ENCODE measurements around the gene UTY. TPM values are rescaled to one million over a fixed set of nuclear protein-coding genes. Genes with fewer than 3 reads are reported as not detected.

UTY gene
- total RNA-seq, 1 donor from 2014 or later: 23.1 TPM

GRCh38 chrY:13440811-13441210 lies 39.0 kb downstream of the UTY start:
- Mint-ChIP-seq H3K27ac (no peak overlapping the region), H3K36me3 (ENCODE audit: low read depth) (peaks cover 42% of the 10 kb centered on the region), H3K9me3 (no peaks in the 10 kb centered on the region), H3K4me1 (ENCODE audit: low read depth) (peaks cover 16% of the 10 kb centered on the region), H3K27me3 (ENCODE audit: low read depth) (no peaks in the 10 kb centered on the region), H3K4me3 (ENCODE audit: low read depth) (no peak overlapping the region)
- no peak for DNase-seq (ENCODE audit: low spot score)
- intact Hi-C loops (cut with micrococcal nuclease): no loop called here

DNA sequence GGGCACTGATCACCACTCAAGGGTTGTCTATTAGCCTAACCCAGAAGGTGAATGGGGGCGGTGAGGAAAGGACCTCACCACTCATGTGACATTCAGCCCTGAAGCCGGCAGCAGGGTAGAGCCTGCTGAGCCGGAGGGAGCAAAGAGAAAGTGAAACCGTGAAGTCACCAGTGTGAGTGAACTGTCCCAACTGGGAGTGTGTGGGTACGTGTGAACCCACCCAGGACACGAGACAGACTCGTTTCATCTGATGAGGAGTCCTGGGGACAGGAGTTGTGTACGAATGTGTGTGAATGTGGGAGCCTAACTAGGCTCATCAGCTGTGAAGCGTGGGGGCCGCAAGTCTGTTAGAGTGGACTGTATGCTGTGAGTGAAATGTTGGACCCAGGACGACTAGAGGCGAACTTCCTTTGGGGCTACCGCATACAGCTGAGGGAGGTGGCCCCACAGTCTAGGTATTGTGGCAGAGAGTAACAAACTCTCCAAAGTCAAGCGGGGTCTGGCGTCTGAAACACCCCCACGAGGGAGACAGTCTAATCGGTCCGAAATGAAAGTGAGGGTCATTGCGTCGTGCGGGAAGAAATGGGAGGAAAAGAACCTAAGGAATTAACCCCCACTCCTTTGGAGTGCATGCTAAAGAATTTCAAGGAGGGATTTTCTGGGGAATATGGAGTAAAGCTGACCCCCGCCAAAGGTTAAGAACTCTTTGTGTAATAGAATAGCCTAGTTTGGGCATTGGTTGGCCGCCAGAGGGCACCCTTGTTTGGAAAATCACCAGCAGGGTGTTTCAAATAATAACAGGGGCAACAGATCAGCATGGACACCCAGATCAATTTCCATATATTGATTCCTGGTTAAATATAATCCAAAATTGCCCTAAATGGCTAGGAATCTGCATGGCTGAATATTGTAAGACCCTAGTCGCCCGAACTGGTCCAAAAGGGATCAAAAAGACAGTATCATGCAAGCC lies 43.6 kb downstream of the UTY start:
- Mint-ChIP-seq H3K36me3 (ENCODE audit: low read depth) (peaks cover 55% of the 10 kb centered on the region), H3K4me3 (ENCODE audit: low read depth) (peak overlapping the region; percentile 89), H3K9me3 (peaks cover 18% of the 10 kb centered on the region), H3K4me1 (ENCODE audit: low read depth) (peaks cover 41% of the 10 kb centered on the region), H3K27me3 (ENCODE audit: low read depth) (no peaks in the 10 kb centered on the region), H3K27ac (peak overlapping the region; percentile 94)
- peak; percentile 38 for DNase-seq (ENCODE audit: low spot score)
- intact Hi-C loops (cut with micrococcal nuclease): loop anchor here (1.0 to 10.0 kb wide), 3 partner anchors 41 to 293 kb away; partner anchors contain the start of gene TMSB4Y

DNA sequence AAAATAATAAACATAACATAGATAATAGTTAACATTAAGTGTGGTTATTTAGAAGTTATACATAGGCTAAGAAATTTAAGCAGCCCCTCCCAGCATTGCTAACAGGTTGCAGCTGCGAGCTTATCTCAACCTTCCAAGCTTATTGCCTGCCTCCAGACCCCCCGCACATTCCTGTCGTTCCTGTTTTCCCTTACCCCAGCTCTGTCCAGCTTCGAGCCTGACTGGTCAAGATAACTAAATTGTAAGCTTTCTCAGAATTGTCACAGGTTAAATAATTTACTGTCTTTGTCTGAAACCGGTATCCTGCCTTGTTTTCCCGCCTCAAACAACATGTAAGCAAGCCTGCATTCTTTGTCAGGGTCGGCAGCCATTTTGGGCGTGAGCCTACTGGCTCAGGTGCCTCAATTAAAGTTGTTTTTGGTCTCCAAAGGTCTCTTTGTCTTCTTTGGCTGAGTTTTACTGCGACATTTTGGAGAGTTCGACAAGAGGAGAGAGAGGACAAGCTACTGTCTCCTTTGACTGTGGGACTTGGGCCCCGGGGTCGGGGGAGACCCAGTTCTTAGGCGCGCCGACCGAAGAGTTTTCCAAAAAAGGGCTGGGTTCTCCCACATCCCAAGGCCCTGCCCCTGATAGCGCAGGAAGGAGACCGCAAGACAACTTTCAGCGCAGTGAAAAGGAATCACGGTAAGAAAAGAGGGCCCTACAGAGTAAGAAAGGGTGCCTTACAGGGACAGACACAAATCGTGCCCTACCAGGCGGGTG lies 44.4 kb downstream of the UTY start:
- peaks cover 61% of the 10 kb centered on the region for H3K36me3 Mint-ChIP-seq (ENCODE audit: low read depth)
- peak overlapping the region; percentile 94 for H3K27ac Mint-ChIP-seq
- intact Hi-C loops (cut with micrococcal nuclease): loop anchor here (5.0 to 10.0 kb wide), 2 partner anchors 42 to 269 kb away; partner anchors contain the start of gene TMSB4Y
- no peak for DNase-seq (ENCODE audit: low spot score)
- peaks cover 24% of the 10 kb centered on the region for H3K9me3 Mint-ChIP-seq
- peak overlapping the region; percentile 89 for H3K4me3 Mint-ChIP-seq (ENCODE audit: low read depth)
- no peaks in the 10 kb centered on the region for H3K27me3 Mint-ChIP-seq (ENCODE audit: low read depth)
- H3K4me1 Mint-ChIP-seq (ENCODE audit: low read depth): peaks cover 41% of the 10 kb centered on the region

DNA sequence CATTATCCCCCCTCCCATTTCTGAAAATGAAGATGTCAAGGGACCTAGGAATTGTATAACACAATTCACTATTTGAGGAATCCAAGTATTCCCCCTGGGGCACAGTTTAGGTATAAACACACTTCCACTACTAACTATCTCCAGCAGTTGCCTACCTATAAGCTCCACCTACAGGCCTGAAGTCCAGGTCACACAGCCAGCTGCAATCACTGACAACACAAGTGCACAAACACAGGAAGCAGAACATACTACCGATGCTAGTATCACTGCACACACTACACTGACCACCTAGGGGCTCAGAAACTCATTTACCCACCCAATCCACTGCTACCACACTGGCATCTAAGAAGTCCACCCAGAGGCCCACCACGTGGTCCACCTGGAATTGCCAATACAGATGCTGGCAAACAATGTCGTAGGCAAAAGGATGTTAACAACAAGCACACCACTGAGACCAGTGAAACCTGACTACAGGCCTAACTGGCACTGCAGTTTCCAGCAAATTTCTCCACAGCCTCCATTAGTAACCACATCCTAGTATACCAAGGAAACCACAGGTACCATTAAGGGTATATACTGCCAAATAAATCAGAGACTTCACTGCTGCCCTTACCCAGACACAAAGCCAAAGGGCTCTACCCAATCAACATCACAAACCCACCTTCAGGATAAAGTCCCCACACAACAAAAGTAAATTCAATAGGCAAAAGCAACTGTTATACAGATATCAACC lies 47.4 kb downstream of the UTY start:
- no peak for DNase-seq (ENCODE audit: low spot score)
- Mint-ChIP-seq H3K4me1 (ENCODE audit: low read depth) (peaks cover 38% of the 10 kb centered on the region), H3K9me3 (peaks cover 42% of the 10 kb centered on the region), H3K27ac (no peak overlapping the region), H3K27me3 (ENCODE audit: low read depth) (no peaks in the 10 kb centered on the region), H3K36me3 (ENCODE audit: low read depth) (peaks cover 85% of the 10 kb centered on the region), H3K4me3 (ENCODE audit: low read depth) (no peak overlapping the region)
- intact Hi-C loops (cut with micrococcal nuclease): loop anchor here (10.0 kb wide), 1 partner anchor 272 kb away; the partner anchor contains the start of gene TMSB4Y

DNA sequence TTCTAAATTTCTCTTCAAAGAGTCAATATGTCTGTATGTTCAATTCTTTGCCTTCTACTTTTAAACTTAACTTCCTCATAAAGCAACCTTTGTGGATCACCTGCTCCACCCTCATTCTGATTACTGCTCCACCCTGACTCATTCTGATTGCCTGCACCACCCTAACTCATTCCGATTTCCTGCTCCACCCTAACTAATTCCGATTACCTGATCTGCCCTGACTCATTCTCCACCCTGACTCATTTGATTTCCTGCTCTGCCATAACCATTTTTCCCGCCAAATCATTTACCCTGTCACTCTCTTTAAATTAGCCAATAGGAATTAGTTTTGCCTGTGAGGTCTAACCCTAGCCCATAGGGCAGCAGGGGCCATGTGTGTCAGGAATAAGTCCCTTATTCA lies 50.3 kb downstream of the UTY start:
- Mint-ChIP-seq H3K4me1 (ENCODE audit: low read depth) (peaks cover 32% of the 10 kb centered on the region), H3K27me3 (ENCODE audit: low read depth) (no peaks in the 10 kb centered on the region), H3K27ac (no peak overlapping the region), H3K4me3 (ENCODE audit: low read depth) (no peak overlapping the region), H3K9me3 (peaks cover 54% of the 10 kb centered on the region), H3K36me3 (ENCODE audit: low read depth) (peaks cover 97% of the 10 kb centered on the region)
- intact Hi-C loops (cut with micrococcal nuclease): no loop called here
- no peak for DNase-seq (ENCODE audit: low spot score)

DNA sequence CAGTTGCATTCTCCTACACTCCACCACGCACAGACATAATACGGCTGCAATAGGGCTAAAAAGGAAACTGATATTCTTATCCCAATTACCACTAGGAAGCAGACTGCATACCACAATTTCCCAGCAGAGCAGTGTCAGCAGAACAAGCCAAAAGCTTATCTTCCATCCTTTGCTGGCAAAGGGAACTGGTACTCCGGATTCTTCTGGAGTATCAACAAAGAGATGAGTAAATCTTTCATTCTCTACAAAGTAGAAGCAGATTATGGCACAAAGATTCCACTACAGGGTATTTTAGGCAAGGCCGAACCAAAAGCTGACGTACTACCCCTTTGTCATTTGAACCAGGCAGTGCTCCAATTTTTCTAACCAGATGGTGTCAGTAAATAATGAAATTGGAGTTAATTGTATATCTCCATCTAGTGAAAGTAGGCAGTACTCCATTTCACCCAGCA lies 56.5 kb downstream of the UTY start:
- H3K4me1 Mint-ChIP-seq (ENCODE audit: low read depth): peaks cover 24% of the 10 kb centered on the region
- peaks cover 70% of the 10 kb centered on the region for H3K36me3 Mint-ChIP-seq (ENCODE audit: low read depth)
- H3K27ac Mint-ChIP-seq: no peak overlapping the region

DNA sequence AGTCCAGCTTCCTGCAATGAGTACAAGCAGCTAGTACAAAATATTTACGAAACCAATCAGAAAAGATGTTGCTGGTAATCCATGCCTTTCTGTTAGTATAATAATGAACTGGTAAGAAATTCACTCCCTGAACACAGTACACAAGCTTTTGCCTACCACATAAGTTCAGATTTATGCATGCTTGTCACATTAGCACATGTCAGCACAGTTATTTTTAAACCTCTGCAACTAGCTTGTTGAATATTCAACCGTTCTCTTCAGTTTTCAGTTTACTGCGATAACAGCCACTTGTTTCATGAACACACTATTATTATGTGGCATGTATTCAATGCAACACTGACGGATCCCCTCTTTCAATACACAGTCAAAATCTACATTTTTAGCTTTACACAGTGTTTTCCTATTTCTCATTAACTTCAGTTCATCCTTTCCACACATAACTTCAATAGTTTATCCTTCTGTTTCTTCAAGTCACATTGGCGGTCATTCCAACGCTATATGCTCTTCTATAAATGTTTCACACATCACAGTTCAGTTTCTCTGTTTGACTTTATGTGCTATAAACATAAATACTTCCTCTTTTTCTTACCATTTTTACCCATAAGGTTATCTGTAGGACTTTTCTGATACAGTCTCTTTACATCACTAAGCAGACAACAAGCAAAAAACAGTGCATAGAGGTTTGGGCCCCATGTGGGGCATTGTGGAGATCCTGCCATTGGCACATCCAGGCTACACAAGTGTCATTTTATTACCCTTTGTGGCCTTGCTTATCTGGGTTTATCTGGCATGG lies 62.8 kb downstream of the UTY start:
- H3K27ac Mint-ChIP-seq: no peak overlapping the region

More for the DNA sequence above, 56.5 kb downstream of the UTY start:
- H3K27me3 Mint-ChIP-seq (ENCODE audit: low read depth): no peaks in the 10 kb centered on the region
- no peak for DNase-seq (ENCODE audit: low spot score)
- intact Hi-C loops (cut with micrococcal nuclease): no loop called here
- no peak overlapping the region for H3K4me3 Mint-ChIP-seq (ENCODE audit: low read depth)
- H3K9me3 Mint-ChIP-seq: peaks cover 20% of the 10 kb centered on the region

DNA sequence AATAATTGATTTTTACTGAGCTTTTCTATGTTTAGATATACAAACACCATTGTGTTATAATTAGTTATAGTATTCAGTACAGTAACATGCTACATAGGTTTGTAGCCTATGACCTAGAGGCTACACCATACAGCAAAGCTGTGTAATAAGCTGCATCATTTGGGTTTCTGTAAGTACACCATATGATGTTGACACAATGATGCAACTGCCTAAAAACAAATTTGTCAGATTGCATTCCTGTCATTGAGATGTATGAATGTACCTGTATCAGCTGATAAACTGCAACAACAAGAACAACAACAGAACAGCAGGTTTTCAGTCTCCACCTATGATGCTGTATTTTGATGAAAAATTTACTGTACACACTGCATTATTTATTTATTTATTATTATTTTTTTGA lies 64.3 kb downstream of the UTY start:
- peaks cover 10% of the 10 kb centered on the region for H3K4me1 Mint-ChIP-seq (ENCODE audit: low read depth)
- intact Hi-C loops (cut with micrococcal nuclease): no loop called here
- peaks cover 22% of the 10 kb centered on the region for H3K36me3 Mint-ChIP-seq (ENCODE audit: low read depth)
- H3K27me3 Mint-ChIP-seq (ENCODE audit: low read depth): no peaks in the 10 kb centered on the region
- H3K9me3 Mint-ChIP-seq: no peaks in the 10 kb centered on the region
- no peak for DNase-seq (ENCODE audit: low spot score)
- no peak overlapping the region for H3K27ac Mint-ChIP-seq
- H3K4me3 Mint-ChIP-seq (ENCODE audit: low read depth): no peak overlapping the region

More for the DNA sequence above, 62.8 kb downstream of the UTY start:
- intact Hi-C loops (cut with micrococcal nuclease): no loop called here
- no peaks in the 10 kb centered on the region for H3K9me3 Mint-ChIP-seq
- DNase-seq (ENCODE audit: low spot score): no peak
- peaks cover 10% of the 10 kb centered on the region for H3K4me1 Mint-ChIP-seq (ENCODE audit: low read depth)
- no peaks in the 10 kb centered on the region for H3K27me3 Mint-ChIP-seq (ENCODE audit: low read depth)
- H3K4me3 Mint-ChIP-seq (ENCODE audit: low read depth): no peak overlapping the region
- peaks cover 21% of the 10 kb centered on the region for H3K36me3 Mint-ChIP-seq (ENCODE audit: low read depth)

- intact Hi-C loops (cut with micrococcal nuclease): no loop called here
- H3K36me3 Mint-ChIP-seq (ENCODE audit: low read depth): peaks cover 19% of the 10 kb centered on the region
Measured at GRCh38 chrY:13398876-13399275, 81.0 kb downstream of the UTY start.

DNA sequence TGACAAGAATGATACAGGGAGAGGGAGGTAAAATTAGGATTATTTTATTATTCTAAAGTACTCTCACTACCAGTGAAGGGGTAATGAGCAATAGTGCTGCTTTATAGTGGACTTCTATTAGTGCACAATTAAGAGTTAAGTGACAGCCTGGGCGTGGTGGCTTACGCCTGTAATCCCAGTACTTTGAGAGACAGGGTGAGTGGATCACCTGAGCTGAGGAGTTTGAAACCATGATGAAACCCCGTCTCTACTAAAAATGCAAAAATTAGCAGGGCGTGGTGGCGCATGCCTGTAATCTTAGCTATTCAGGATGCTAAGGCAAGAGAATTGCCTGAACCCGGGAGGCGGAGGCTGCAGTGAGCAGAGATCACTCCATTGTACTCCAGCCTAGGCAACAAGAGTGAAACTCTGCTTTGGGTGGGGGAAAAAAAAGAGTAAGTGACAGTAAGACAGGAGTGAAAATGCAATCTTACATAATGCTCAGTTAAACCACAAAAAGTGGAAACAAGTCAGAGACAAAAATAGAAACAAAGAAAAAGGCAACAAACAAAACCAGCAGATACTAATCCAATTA lies 98.6 kb downstream of the UTY start:
- H3K27me3 Mint-ChIP-seq (ENCODE audit: low read depth): no peaks in the 10 kb centered on the region
- intact Hi-C loops (cut with micrococcal nuclease): no loop called here
- peaks cover 25% of the 10 kb centered on the region for H3K36me3 Mint-ChIP-seq (ENCODE audit: low read depth)
- H3K4me1 Mint-ChIP-seq (ENCODE audit: low read depth): peaks cover 8% of the 10 kb centered on the region
- no peak for DNase-seq (ENCODE audit: low spot score)
- no peak overlapping the region for H3K4me3 Mint-ChIP-seq (ENCODE audit: low read depth)
- H3K9me3 Mint-ChIP-seq: no peaks in the 10 kb centered on the region
- no peak overlapping the region for H3K27ac Mint-ChIP-seq

More at GRCh38 chrY:13398876-13399275, 81.0 kb downstream of the UTY start:
- Mint-ChIP-seq H3K4me1 (ENCODE audit: low read depth) (peaks cover 4% of the 10 kb centered on the region), H3K9me3 (no peaks in the 10 kb centered on the region), H3K27ac (no peak overlapping the region), H3K27me3 (ENCODE audit: low read depth) (no peaks in the 10 kb centered on the region), H3K4me3 (ENCODE audit: low read depth) (no peak overlapping the region)
- DNase-seq (ENCODE audit: low spot score): no peak

Data from activated T-helper 2 cell treated with anti-CD3 and anti-CD28 coated beads, Interferon-gamma antibody, Interleukin-2, Interleukin-4, amounts not matched to agents 10 μg/mL and 5 μg/mL and 100 μg/mL, durations not matched to agents 14 hours and 24 hours and 36 hours (primary cell).